ENCODE measurements around the gene MSL1. TPM values are rescaled to one million over a fixed set of nuclear protein-coding genes. Genes with fewer than 3 reads are reported as not detected.

MSL1 gene, protein sequence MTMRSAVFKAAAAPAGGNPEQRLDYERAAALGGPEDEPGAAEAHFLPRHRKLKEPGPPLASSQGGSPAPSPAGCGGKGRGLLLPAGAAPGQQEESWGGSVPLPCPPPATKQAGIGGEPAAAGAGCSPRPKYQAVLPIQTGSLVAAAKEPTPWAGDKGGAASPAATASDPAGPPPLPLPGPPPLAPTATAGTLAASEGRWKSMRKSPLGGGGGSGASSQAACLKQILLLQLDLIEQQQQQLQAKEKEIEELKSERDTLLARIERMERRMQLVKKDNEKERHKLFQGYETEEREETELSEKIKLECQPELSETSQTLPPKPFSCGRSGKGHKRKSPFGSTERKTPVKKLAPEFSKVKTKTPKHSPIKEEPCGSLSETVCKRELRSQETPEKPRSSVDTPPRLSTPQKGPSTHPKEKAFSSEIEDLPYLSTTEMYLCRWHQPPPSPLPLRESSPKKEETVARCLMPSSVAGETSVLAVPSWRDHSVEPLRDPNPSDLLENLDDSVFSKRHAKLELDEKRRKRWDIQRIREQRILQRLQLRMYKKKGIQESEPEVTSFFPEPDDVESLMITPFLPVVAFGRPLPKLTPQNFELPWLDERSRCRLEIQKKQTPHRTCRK
- total RNA-seq, result 45.9 and 49.0 TPM in 2 replicates

GRCh38 chr17:40121181-40122135 is at the start of gene MSL1:
Gene MSL1 (plus strand): TSS chr17:40121971. CDS start chr17:40122613, 642 bp downstream.

GRCh38 chr17:40100419-40100668 is 21.4 kb upstream of the MSL1 start, which contains the start of gene NR1D1:
Gene NR1D1 (minus strand): TSS chr17:40100589. CDS start chr17:40100094, 495 bp downstream.

GRCh38 chr17:40177275-40177874 is 55.6 kb downstream of the MSL1 start, which contains the start of gene RAPGEFL1:
Gene RAPGEFL1 (plus strand): TSS chr17:40177470. CDS start chr17:40177862, 392 bp downstream.

Other genes with a start within 250 kb of the MSL1 start
- gene GSDMB, start 203.3 kb upstream of the MSL1 start, total RNA-seq, result 0.53 and 1.8 TPM in 2 replicates
- gene ORMDL3, start 194.4 kb upstream of the MSL1 start, total RNA-seq, result 15.5 and 19.0 TPM in 2 replicates
- gene LRRC3C, start 194.2 kb upstream of the MSL1 start, total RNA-seq, result not detected in 2 replicates
- gene GSDMA, start 159.0 kb upstream of the MSL1 start, total RNA-seq, result not detected in 2 replicates
- gene PSMD3, start 141.2 kb upstream of the MSL1 start, total RNA-seq, result 144 and 176 TPM in 2 replicates
- 8.3 and 11.3 TPM in 2 replicates for gene CSF3, start 106.5 kb upstream of the MSL1 start, total RNA-seq
- 95.3 and 99.0 TPM in 2 replicates for gene MED24, start 67.6 kb upstream of the MSL1 start, total RNA-seq
- gene THRA, start 59.0 kb upstream of the MSL1 start, total RNA-seq, result 11.7 and 16.3 TPM in 2 replicates
- gene NR1D1, start 21.4 kb upstream of the MSL1 start, total RNA-seq, result 0.87 and 1.7 TPM in 2 replicates
- 38.0 and 41.0 TPM in 2 replicates for gene CASC3, start 18.6 kb downstream of the MSL1 start, total RNA-seq
- gene RAPGEFL1, start 55.5 kb downstream of the MSL1 start, total RNA-seq, result 0.79 and 1.9 TPM in 2 replicates
- 11.2 and 11.7 TPM in 2 replicates for gene WIPF2, start 97.3 kb downstream of the MSL1 start, total RNA-seq
- gene CDC6, start 165.9 kb downstream of the MSL1 start, total RNA-seq, result 29.1 and 35.8 TPM in 2 replicates
- 23.4 and 26.9 TPM in 2 replicates for gene RARA, start 187.2 kb downstream of the MSL1 start, total RNA-seq
- gene GJD3, start 242.8 kb downstream of the MSL1 start, total RNA-seq, result 4.2 TPM in 1 of 2 replicates, not detected in the other

Data from mammary microvascular endothelial cell (primary cell).